GM03348 (cell line): ENCODE data around the gene MYCBP2.
"Not testable (repeated sequence)": the region's sequence is repeated elsewhere in the genome, so short reads cannot be mapped to it uniquely, and the experiment has no call there.

ENCODE experiments used
- DNase-seq: peaks from one replicate; pipeline ENCODE4 v3.0.0; 2012; ENCODE audit warnings: low spot score

Gene MYCBP2

DNA sequence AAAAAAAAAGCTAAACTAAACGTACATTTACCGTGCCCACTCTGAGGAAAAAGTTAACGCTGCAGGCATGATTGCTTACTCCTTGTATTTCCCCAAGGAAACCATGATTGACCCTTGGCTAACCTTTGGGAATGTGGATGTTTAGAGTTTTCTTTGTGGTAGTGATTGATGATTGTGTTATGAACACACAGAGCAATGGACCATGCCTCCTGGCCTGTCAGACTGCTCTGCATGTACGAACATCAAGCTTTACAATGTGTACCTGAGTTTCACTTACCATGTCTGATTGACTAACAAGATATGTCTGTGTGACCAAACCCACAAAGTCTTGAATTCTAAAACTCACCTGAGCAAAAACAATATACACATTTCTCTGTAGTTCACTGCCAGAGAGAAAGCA, 35.1 kb downstream of the MYCBP2 start:
- DNase-seq: no peak

DNA sequence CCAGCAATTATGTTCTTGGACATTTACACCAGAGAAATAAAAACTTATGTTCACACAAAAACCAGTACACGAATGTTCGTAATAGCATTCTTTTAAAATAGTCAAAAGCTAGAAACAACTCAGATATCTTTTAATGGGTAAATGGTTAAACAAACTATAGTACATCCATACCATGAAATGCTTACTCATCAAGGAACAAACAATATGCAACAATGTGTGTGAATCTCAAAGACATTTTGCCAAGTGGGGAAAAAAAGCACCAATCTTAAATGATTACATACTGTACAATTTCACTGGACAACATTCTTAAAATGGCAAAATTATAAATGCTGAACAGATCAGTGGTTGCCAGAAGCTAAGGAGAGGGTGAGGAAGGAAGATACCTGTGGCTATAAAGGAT, 36.6 kb downstream of the MYCBP2 start:
- no peak for DNase-seq

DNA sequence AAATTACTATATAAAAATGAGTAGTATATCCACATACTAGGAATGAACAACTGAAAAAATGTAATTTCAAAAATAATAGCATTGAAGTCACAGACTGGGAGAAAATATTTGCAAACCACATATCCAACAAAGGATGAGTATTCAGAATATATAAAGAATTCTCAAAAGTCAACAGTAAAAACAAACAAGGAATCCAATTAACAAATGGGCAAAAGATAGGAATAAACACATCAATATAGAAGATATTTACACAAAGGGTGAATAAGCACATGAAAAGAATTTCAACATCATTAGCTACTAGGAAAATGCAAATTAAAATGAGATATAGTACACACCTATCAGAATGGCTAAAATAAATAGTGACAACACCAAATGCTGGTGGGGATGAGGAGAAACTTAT, 37.0 kb downstream of the MYCBP2 start:
- no peak for DNase-seq

DNA sequence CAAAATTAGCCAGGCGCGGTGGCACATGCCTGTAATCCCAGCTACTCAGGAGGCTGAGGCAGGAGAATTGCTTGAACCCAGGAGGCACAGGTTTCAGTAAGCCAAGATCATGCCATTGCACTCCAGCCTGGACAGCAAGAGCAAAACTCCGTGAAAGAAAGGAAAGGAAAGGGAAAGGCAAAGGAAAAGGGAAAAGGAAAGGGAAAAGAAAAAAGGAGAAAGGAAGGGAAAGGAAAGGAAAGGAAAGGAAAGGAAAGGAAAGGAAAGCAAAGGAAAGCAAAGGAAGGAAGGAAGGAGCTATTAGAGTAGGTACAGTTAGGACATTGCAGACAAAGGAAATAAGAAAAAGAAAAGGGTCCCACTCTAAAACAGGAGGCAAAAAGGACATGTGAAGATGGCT, 41.3 kb downstream of the MYCBP2 start:
- not testable (repeated sequence) for DNase-seq

DNA sequence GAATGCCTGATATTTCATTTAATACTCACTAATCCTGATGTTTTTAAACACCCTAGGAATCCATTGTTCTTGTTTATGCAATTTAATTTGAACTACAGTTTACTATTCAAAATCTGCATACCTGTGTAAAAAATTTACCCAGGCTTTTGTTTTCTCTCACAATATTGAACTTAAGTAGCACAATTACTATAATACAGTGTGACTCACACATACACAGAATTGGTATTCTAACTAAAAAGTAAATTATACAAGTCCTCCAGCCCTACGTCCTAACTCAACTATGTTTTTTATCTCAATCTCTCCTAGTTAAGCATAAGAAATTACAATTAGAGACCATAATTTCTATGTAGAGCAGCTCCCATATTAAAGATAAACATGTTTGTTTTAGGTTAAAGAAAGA, 41.8 kb downstream of the MYCBP2 start:
- no peak for DNase-seq

DNA sequence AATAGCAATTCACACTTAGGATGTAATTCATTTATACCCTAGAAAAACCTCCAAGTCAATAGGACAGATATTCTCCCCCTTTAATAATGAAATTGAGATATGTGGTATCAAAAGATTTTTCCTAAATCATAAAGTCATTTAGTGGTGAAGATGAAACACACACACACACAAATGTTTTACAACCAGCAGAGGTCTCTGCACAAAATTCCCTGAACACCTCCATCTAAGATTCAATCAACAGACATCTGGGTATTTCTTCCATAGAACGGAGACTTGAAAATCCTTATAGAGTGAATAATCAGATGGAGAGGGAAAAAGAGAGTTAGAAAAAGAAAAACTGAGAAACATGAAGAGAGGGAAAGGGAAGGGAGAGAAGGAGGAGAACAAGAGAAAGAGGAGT, 52.8 kb downstream of the MYCBP2 start:
- no peak for DNase-seq

DNA sequence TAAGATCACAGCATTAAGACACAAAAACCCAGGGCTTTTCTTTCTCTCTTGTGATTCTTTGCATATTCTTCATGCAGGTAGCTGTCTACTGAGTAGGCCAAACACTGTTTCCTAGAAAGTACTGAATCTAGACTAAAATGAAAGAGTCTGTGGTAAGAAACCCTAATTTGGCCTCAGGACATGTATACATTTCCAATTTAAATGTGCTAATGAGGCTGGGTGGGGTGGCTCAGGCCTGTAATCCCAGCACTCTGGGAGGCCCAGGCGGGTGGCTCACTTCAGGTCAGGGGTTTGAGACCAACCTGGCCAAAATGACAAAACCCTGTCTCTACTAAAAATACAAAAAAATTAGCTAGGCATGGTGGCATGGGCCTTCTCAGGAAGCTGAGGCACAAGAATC, 57.8 kb downstream of the MYCBP2 start:
- no peak for DNase-seq

DNA sequence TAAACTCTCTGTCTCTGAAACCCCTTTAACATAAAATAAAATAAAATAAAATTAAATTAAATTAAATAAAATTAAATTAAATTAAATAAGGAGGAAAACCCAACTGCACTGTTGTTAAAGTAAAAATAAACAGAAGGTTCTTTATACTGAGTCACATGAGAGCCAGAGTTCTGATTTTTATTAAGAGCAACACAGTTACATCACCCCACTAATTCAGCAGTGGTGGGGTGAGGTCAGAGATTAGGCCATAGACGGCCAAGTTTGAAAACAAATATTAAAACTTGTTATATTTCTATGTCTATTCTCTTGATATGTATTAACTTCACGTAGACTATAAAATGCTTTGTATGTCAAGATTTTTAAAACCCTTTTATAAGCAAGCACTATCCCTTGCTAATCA, 59.5 kb downstream of the MYCBP2 start:
- DNase-seq: peak; percentile 36

DNA sequence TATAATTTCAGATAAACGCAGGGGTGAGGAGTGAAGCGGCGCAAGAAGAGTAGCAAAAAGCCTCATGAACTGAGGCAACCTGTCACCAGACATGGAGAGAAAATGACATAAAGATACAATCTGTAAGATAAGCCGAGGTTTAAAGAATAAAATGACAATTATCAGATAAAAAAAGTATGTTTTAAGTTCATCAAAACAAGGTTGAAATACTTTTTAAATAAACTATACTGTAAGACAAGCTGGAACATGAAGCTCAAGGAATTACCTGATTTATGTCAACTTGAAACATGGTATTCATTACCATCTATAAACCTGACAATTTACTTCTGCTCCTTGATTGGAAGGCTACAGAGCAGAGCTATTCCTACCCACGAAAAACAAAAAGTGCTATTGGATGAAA, 61.6 kb downstream of the MYCBP2 start:
- DNase-seq: no peak

DNA sequence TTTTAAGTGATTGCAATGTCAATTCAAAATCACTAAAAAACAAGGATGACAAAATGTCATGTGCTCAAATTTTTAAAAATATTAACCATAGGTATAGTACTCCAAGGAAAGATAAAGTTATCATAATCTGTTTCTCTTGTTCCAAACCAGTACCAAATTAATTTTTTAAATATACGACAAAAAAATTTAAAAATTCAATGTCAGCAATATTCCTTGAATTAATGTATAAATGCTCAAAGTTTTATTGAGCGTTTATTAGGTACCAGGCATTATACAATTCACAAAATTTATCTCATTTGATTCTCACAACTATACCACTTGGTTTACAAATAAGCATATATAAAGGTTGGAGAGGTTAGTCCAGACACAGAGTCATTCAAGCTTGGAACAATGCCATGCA, 64.7 kb downstream of the MYCBP2 start:
- no peak for DNase-seq

DNA sequence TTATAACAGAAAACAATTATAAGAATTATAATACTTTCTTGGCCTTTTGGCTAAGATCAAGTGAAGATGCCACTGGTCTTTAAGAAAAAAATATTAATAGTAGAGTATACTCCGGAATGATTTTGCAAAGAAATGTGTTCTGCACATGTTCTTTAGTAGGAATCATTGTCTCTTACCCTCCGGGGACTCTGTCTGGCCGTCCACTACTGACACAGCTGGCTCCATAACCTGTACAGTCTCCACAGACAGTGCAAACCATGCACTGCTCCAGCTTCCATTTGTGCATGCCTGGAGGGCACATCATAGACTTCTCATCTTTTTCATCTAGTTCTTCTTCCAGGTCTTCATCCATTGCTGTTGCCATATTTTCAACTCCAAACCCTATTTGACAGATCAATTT, 75.9 kb downstream of the MYCBP2 start:
- no peak for DNase-seq

DNA sequence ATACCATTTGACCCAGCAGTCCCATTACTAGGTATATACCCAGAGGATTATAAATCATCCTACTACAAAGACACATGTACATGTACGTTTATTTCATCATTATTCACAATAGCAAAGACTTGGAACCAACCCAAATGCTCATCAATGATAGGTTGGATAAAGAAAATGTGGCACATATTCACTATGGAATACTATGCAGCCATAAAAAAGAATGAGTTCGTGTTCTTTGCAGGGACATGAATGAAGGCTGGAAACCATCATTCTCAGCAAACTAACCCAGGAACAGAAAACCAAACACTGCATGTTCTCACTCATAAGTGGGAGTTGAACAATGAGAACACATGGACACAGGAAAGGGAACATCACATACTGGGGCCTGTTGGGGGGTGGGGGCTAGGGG, 81.7 kb downstream of the MYCBP2 start:
- not testable (repeated sequence) for DNase-seq

DNA sequence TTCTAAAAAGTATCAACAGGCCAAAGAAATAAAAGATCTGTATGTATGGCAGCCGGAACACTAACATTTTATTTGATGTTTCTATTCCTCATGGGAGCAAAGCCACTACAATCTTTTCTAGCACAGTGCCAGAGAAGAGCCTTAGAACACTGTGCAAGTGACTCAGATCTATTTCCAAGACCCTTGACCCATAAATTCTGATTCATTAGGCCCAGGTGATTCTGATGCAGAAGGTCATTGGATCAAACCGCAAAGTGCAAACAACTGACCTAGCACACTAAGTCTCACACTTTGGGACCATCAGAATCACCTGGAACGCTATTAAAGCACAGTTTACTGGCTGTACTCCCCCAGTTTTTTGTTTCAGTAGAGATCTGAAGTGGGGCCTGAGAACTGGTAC, 87.6 kb downstream of the MYCBP2 start:
- DNase-seq: no peak

DNA sequence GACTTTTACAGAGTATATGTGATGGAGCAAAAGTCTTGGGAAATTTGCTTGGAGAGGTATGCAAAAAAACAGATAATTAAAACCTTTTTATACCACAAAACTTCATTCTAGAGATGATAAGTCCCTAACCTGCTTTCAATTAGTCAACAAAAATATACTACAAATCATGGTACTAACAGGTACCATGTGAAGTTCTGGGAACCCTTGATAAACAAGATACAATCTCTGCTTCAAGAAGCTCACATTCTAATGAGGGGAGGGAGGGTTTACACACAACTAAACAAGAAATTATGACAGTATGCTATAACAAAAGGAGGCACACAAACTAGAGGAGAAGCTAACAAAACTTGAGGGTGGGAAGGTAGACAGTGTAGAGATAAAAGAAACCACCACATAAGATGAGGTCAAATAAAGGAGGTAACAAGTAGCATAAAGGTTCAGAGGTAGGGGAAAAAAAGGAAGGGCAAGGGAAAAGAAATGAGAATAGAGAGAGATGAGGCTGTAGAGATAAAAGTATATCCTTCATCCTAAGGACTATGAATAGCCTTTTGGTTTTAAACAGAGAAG, 91.4 kb downstream of the MYCBP2 start:
- no peak for DNase-seq

DNA sequence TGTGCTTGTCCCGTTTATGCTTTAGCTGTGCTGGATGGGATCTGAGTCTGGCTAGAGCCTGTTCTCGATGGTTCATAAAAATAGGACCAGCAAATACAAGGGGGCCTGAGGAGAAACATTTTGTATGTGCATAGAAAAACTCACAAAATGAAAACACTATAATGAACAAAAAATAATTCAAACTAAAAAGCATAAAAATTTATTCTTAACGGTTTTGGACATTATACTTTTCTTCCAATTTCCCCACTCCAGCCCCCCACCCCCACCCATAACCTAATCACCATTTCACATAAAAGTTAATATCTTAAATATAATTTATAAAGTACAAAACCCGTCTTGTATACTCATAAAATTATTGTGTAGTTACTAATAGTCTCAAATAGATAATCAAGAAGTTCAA, 93.7 kb downstream of the MYCBP2 start:
- no peak for DNase-seq

DNA sequence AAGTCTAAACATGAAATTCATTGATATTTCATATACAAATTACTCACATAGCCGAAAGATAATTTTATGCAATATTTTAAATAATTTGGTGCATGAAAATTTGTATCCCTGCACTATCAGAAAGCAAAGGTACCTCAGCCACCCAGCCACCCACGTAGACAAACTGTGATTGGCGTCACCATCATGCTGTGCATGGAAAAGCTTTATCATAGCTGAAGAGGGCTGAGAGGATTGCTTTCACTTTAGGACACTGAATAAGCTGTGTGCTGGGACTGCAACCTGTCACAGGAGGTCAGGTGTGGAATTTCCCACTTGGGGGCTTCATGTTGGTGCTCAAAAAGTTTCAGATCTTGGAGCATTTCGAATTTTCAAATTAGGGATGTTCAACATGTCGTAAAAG, 96.3 kb downstream of the MYCBP2 start:
- no peak for DNase-seq

DNA sequence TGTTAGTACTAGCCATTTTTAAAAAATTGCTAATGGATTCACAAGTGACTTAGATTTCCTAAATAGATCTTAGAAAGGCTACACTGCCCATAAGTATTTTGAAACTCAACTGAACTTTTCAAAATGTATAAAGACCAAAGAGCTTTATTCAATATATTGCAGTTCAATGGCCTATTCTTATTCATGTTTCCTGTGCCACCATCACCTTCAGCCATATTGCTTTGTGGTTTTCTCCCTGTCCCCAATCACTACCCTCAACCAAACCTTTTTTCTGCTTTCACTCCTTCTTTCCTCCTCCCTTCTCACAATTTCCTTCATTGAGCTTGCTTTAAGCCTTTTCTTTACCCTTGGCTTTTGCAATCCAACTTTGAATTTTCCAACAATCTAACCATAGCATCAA, 100.9 kb downstream of the MYCBP2 start:
- no peak for DNase-seq

DNA sequence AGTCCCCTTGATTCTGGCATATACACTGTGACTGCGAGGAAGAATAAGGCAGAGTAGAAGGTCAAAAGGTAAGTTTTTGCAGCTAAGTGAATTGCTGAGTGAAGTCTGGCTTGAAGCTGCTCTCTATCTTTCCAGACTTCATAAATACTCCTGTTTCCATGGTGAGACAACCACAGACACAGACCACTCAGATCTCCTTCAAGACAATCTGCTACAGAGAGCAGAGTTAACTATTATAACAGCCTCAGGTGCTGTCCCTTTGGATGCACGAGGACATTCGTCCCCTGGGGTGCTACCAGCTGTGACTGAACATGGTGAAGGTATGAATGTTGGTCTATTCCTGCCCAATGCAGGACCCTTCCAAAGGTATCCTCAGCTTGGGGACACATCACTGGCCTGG, 104.0 kb downstream of the MYCBP2 start:
- DNase-seq: no peak

DNA sequence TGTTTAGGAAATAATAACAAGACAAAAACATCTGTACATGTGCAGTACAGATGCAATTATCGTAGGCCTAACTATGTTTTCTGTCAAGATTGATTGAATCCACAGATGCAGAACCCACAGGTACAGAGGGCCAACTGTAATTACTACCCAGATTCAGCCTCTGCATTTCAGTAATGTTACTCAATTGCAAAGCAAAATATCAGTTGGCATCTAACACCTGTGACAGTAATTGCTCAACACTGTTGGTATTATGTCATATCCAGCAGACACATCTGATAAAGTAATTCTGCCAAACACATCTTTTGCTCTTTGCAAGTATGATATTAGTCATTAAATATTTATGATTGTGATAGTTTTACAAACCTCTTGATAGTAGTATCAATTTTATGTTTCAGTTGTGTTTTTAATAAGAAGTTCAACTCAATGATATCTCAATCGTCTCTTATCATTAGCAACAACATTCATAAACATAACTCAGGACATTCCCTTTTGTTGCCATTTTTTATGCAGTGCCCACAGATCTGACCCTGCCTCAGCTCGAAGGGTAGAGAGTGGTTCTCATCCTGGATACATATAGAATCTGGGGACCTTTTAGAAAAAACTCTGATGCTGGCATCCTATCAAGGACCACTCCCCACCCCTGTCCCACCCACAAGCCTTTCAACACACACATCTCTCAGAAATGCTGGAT, 104.7 kb downstream of the MYCBP2 start:
- no peak for DNase-seq

DNA sequence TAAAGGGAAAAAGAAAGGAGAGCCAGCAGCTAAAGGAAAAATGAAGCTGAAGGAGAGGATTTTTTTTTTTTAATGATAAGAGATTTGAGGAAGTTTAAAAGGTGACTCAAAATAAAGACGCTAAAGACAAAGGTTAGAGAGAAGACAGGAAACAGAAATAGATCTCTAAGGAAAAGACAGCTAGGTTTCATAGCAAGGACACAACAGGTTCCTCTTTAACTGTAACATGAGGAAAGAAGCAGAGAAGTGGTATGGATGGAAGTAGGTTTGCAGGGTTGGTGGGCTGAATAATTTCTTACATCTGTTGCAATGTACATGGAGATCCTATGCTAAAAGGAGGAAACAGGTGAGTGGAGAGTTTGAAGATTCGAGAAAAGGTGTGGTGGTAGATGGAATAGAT, 107.5 kb downstream of the MYCBP2 start:
- no peak for DNase-seq

DNA sequence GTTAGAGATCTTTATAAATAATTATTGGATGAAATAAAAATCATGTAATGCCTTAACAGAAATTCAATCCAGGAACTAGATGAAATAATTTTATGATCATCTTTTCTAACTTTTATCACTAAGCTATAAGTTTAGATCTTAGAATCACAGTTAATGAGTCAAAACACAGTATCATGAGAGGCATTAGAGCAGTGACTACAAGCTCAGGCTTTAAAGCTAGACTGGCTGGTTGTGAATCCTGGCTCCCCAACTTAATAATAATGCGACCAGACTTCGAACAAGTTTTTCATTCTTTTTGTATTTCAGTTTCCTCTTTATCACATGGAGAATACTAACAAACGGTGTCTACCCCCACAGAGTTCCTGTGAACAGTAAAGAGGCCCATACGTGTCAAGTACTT, 108.6 kb downstream of the MYCBP2 start:
- no peak for DNase-seq

DNA sequence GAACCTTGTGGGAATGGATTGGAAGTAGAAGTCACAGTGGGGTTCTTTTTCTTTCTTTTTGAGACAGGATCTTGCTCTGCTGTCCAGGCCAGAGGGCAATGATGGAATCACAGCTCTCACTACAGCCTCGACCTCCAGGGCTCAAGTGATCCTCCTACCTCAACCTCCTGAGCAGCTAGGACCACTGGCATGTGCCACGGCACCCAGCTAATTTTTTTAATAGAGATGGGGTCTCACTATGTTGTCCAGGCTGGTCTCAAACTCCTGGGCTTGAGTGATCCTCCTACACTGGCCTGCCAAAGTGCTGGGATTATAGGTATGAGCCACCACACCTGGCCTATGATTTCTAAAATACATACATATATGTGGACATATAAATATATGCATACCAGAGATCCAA, 111.4 kb downstream of the MYCBP2 start:
- DNase-seq: no peak

DNA sequence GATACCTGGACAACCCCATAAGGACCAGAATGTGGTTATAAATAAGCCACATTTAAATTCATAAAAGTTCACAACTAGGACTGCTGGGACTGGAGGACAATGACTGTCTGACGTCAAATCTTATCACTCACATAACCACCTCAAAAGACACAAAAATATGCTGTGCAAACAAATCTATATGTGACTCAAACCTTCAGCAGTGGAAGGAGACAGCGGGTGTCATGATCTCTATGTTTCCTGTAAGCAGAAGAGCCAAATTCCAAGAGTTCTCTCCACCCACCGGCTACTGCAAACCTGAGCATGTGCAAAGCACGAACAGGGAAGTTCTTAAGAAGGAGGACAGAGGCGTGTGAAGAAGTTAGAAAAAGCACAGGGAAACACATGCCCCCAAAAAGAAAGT, 113.2 kb downstream of the MYCBP2 start:
- DNase-seq: no peak

DNA sequence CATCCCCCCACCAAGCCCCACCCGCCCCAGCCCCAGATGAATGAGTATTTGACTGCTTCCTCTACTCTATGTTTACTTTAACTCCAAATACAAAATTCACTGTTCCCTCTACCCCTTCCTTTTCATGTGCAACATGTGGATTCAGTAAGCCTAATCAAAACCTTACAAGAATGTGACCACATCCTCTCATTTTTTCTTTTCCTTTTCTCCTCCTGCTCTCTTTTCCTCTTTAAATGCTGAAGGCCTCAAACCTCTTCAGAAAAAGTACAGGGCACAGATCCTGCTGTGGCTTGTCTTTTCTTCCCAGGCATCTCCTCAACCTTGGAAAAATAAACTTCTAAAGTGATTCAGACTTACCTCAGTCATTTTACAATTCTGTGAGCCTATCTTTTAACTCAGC, 119.0 kb downstream of the MYCBP2 start:
- DNase-seq: peak; percentile 47
